GM18861 (cell line): ENCODE measurements around the gene C19orf38.
"Not testable (repeated sequence)": the region's sequence is repeated elsewhere in the genome, so short reads cannot be mapped to it uniquely, and the experiment has no call there.

Experiments
- ATAC-seq: cut with Tn5 transposase; IDR thresholded peaks from one replicate; pipeline ENCODE4 v1.9.1; 2021; ENCODE audit not compliant: unreplicated experiment

Gene C19orf38

GRCh38 chr19:10846500-10847202 lies 1.6 kb upstream of the C19orf38 start:
- ATAC-seq = no peak

- ATAC-seq = no peak
Measured at GRCh38 chr19:10850631-10851030, 2.4 kb downstream of the C19orf38 start.

- ATAC-seq = no peak
Measured at GRCh38 chr19:10852098-10852800, 4.0 kb downstream of the C19orf38 start.

- no peak for ATAC-seq
Measured at GRCh38 chr19:10852941-10853340, 4.7 kb downstream of the C19orf38 start.

- ATAC-seq = no peak
Measured at GRCh38 chr19:10854350-10855089, 6.3 kb downstream of the C19orf38 start.

GRCh38 chr19:10855879-10856522 lies 7.8 kb downstream of the C19orf38 start:
- ATAC-seq = no peak

GRCh38 chr19:10856899-10857298 lies 8.7 kb downstream of the C19orf38 start:
- not testable (repeated sequence) for ATAC-seq

- no peak for ATAC-seq
Measured at GRCh38 chr19:10858204-10858828, 10.1 kb downstream of the C19orf38 start.

GRCh38 chr19:10861103-10861651 lies 13.0 kb downstream of the C19orf38 start:
- ATAC-seq = no peak

GRCh38 chr19:10862561-10863106 lies 14.4 kb downstream of the C19orf38 start:
- no peak for ATAC-seq

- ATAC-seq = no peak
Measured at GRCh38 chr19:10863107-10863717, 15.0 kb downstream of the C19orf38 start.

- peak; percentile 37 for ATAC-seq
Measured at GRCh38 chr19:10864538-10864899, 16.3 kb downstream of the C19orf38 start.

GRCh38 chr19:10866495-10866894 lies 18.3 kb downstream of the C19orf38 start:
- ATAC-seq = no peak

GRCh38 chr19:10868872-10869547 lies 20.8 kb downstream of the C19orf38 start:
- no peak for ATAC-seq

GRCh38 chr19:10869872-10870311 lies 21.7 kb downstream of the C19orf38 start:
- not testable (repeated sequence) for ATAC-seq

- no peak for ATAC-seq
Measured at GRCh38 chr19:10870501-10870954, 22.3 kb downstream of the C19orf38 start.

- ATAC-seq = peak; percentile 63
Measured at GRCh38 chr19:10870955-10871603, 22.9 kb downstream of the C19orf38 start, which contains the start of gene CARM1. CARM1 (plus strand) TSS chr19:10871553; CDS start chr19:10871703, 150 bp downstream.

GRCh38 chr19:10871711-10872545 lies 23.7 kb downstream of the C19orf38 start:
- ATAC-seq = peak; percentile 13
